Nephron (organoid): ENCODE results near the gene SLC38A10.
A peak's percentile ranks its signal among the peaks of the same experiment; 100 is the strongest.

Experiments used
- H3K27ac Mint-ChIP-seq, 3 experiments: 2 replicates each; pipeline ENCODE4 v1.8.0; 2020; ENCODE audit warnings: mixed read lengths in 3 of 3, mild to moderate bottlenecking in 2 of 3, moderate library complexity in 1 of 3
- H3K27me3 Mint-ChIP-seq: 2 replicates; pipeline ENCODE4 v1.8.0; 2021; ENCODE audit warnings: low read depth, mild to moderate bottlenecking, moderate library complexity, mixed read lengths
- H3K36me3 Mint-ChIP-seq: 2 replicates; pipeline ENCODE4 v1.8.0; 2020; ENCODE audit warnings: low read depth, mixed read lengths
- H3K4me1 Mint-ChIP-seq: 2 replicates; pipeline ENCODE4 v1.8.0; 2020; ENCODE audit warnings: mixed read lengths
- H3K4me3 Mint-ChIP-seq, 3 experiments: 2 replicates each; pipeline ENCODE4 v1.8.0; 2020; ENCODE audit warnings: mild to moderate bottlenecking in 3 of 3, mixed read lengths in 3 of 3, moderate library complexity in 2 of 3
- H3K9me3 Mint-ChIP-seq: 2 replicates; pipeline ENCODE4 v1.8.0; 2020; ENCODE audit warnings: mixed read lengths
- TF ChIP-seq, protein P1 (sequence below), 3 experiments: fragments of 200-600 bp; sonication (generic); IDR thresholded peaks; one replicate each; pipeline ENCODE4 v1.5.0; 2021; ENCODE audit warnings: antibody characterized with exemption in 3 of 3; ENCODE audit not compliant: unreplicated experiment in 3 of 3

SLC38A10 gene

GRCh38 chr17:81292450-81292849, 2.7 kb downstream of the SLC38A10 start:
- Mint-ChIP-seq H3K36me3 (peaks cover 12% of the 10 kb centered on the region), H3K27ac (no peak overlapping the region), H3K9me3 (no peaks in the 10 kb centered on the region), H3K4me3 (peak overlapping the region in 2 of 3 experiments; percentile 15 to 30), H3K4me1 (peaks cover 24% of the 10 kb centered on the region), H3K27me3 (no peaks in the 10 kb centered on the region)
- TF ChIP-seq, protein P1, sequence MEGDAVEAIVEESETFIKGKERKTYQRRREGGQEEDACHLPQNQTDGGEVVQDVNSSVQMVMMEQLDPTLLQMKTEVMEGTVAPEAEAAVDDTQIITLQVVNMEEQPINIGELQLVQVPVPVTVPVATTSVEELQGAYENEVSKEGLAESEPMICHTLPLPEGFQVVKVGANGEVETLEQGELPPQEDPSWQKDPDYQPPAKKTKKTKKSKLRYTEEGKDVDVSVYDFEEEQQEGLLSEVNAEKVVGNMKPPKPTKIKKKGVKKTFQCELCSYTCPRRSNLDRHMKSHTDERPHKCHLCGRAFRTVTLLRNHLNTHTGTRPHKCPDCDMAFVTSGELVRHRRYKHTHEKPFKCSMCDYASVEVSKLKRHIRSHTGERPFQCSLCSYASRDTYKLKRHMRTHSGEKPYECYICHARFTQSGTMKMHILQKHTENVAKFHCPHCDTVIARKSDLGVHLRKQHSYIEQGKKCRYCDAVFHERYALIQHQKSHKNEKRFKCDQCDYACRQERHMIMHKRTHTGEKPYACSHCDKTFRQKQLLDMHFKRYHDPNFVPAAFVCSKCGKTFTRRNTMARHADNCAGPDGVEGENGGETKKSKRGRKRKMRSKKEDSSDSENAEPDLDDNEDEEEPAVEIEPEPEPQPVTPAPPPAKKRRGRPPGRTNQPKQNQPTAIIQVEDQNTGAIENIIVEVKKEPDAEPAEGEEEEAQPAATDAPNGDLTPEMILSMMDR (IDR thresholded peaks at IDR 0.05; ENCODE audit: unreplicated experiment in 3 of 3), result no peak

DNA sequence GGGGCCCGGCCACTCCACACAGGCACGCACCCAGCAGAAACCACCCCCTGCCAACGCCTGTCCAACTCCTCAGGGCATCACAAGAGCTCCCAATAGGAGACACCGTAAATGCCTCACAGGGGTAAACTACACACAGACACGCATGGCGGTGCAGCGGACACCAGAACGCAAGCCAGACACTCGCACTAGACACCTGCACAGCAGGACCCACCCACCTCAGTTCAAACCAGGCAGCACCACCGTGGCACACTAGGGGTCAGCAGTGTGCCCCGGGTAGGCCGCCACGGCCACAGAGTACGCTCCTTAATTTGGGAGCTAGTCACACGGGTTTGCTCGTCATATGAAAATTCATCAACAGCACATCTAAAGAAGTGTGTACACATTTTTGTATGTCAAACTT, 3.4 kb downstream of the SLC38A10 start:
- H3K9me3 Mint-ChIP-seq, result no peaks in the 10 kb centered on the region
- H3K27me3 Mint-ChIP-seq, result no peaks in the 10 kb centered on the region
- peaks cover 19% of the 10 kb centered on the region for H3K36me3 Mint-ChIP-seq
- peak overlapping the region in 2 of 3 experiments; percentile 45 to 54 for H3K4me3 Mint-ChIP-seq
- peak overlapping the region in 1 of 3 experiments; percentile 61 for H3K27ac Mint-ChIP-seq
- TF ChIP-seq, protein P1 (IDR thresholded peaks at IDR 0.05; ENCODE audit: unreplicated experiment in 3 of 3), result peak; percentile 53 to 69 (median 65)
- peaks cover 31% of the 10 kb centered on the region for H3K4me1 Mint-ChIP-seq

DNA sequence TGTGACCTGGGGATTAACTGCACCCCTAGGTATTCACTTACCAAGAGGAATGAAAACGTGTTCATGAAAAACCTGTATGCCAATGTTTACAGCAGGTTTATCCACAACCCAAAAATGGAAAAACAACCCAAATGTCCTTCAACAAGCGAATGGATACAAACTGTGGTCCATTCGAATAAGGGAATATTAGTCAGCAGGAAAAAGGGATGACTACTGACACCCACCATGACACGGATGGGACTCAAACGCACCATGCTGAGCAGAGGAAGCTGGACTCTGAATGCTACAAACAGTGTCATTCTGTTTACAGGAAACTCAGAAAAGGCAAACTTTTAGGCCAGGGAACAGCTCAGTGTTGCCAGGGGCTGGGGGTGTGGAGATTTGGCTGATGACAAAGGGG, 4.9 kb downstream of the SLC38A10 start:
- no peaks in the 10 kb centered on the region for H3K9me3 Mint-ChIP-seq
- no peaks in the 10 kb centered on the region for H3K27me3 Mint-ChIP-seq
- H3K4me1 Mint-ChIP-seq, result peaks cover 39% of the 10 kb centered on the region
- peak overlapping the region in 1 of 3 experiments; percentile 75 for H3K27ac Mint-ChIP-seq
- peaks cover 19% of the 10 kb centered on the region for H3K36me3 Mint-ChIP-seq
- no peak overlapping the region for H3K4me3 Mint-ChIP-seq
- TF ChIP-seq, protein P1 (IDR thresholded peaks at IDR 0.05; ENCODE audit: unreplicated experiment in 3 of 3), result no peak

GRCh38 chr17:81289627-81290026, 5.5 kb downstream of the SLC38A10 start:
- Mint-ChIP-seq H3K27ac (peak overlapping the region in 1 of 3 experiments; percentile 75), H3K4me3 (no peak overlapping the region), H3K36me3 (peaks cover 19% of the 10 kb centered on the region), H3K27me3 (no peaks in the 10 kb centered on the region), H3K9me3 (no peaks in the 10 kb centered on the region), H3K4me1 (peaks cover 45% of the 10 kb centered on the region)
- TF ChIP-seq, protein P1 (IDR thresholded peaks at IDR 0.05; ENCODE audit: unreplicated experiment in 3 of 3), result no peak

DNA sequence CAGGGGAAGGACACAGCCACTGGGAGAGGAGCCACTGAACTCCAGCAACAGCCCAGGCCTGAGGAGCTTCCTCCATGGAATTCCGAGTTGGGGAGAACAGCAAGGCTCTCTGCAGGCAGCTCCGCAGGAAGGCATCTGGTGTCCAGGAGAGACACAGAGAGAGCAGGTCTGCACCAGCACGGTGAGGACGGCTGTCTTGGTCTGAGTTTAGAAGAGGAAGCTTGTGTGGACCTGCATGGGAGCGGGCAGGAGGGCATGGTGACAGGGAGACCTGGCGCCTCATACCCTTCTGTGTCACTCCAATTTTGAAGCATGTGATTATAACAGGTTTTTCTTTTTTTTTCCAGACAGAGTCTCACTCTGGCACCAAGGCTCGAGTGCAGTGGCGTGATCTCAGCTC, 6.4 kb downstream of the SLC38A10 start:
- TF ChIP-seq, protein P1 (IDR thresholded peaks at IDR 0.05; ENCODE audit: unreplicated experiment in 3 of 3), result no peak
- peaks cover 19% of the 10 kb centered on the region for H3K36me3 Mint-ChIP-seq
- H3K4me3 Mint-ChIP-seq, result no peak overlapping the region
- H3K27me3 Mint-ChIP-seq, result no peaks in the 10 kb centered on the region
- peak overlapping the region in 1 of 3 experiments; percentile 97 for H3K27ac Mint-ChIP-seq
- no peaks in the 10 kb centered on the region for H3K9me3 Mint-ChIP-seq
- peaks cover 46% of the 10 kb centered on the region for H3K4me1 Mint-ChIP-seq

GRCh38 chr17:81287741-81288430, 7.2 kb downstream of the SLC38A10 start:
- Mint-ChIP-seq H3K27me3 (no peaks in the 10 kb centered on the region), H3K4me1 (peaks cover 46% of the 10 kb centered on the region), H3K27ac (peak overlapping the region; percentile 94 to 97 (median 96)), H3K36me3 (peaks cover 19% of the 10 kb centered on the region), H3K9me3 (no peaks in the 10 kb centered on the region), H3K4me3 (no peak overlapping the region)
- TF ChIP-seq, protein P1 (IDR thresholded peaks at IDR 0.05; ENCODE audit: unreplicated experiment in 3 of 3), result no peak
